ENCODE data around the gene PLA2G2D. TPM values are rescaled to one million over a fixed set of nuclear protein-coding genes. Genes with fewer than 3 reads are reported as not detected.

Gene PLA2G2D
- total and polyA plus RNA-seq, 9 of the 15 experiments (the other 6 are each of a cell fraction or from before 2014, with no cell fraction given): not detected

- TF ChIP-seq MAX (CRISPR knock-in tag; IDR thresholded peaks at IDR 0.05) (peak; percentile 58), NCOR1 (IDR thresholded peaks at IDR 0.05) (peak; percentile 26; the same call in 1 of the 2 replicates), TRIM28 (IDR thresholded peaks at IDR 0.05) (0 out of 2 replicates have a peak, but pooled peaks have one; percentile 19), ARHGAP35 (IDR thresholded peaks at IDR 0.05; ENCODE audit: partially characterized antibody) (peak; percentile 28), FOXA3 (CRISPR knock-in tag; conservative IDR thresholded peaks at IDR 0.05 in 1 of 2, IDR thresholded peaks at IDR 0.05 in 1 of 2) (peak in 1 of 2 experiments; percentile 59; a peak in 1 of 4 replicates), MGA (IDR thresholded peaks at IDR 0.05) (peak; percentile 27), TEAD2 (tag; IDR thresholded peaks at IDR 0.05) (no peak), CC2D1A (IDR thresholded peaks at IDR 0.05) (0 out of 2 replicates have a peak, but pooled peaks have one; percentile 38), E2F4 (CRISPR knock-in tag; IDR thresholded peaks at IDR 0.05; ENCODE audit: low read depth) (no peak), MTA3 (IDR thresholded peaks at IDR 0.05; ENCODE audit: borderline replicate concordance) (no peak), IRF9 (tag; IDR thresholded peaks at IDR 0.05) (no peak), PKNOX1 (IDR thresholded peaks at IDR 0.05) (0 out of 2 replicates have a peak, but pooled peaks have one; percentile 9), LEF1 (IDR thresholded peaks at IDR 0.05) (peak; percentile 33; the same call in 1 of the 2 replicates), SMARCA5 (IDR thresholded peaks at IDR 0.05) (peak; percentile 68; the same call in 1 of the 2 replicates)
Measured at GRCh38 chr1:20165522-20165951, 46.2 kb upstream of the PLA2G2D start (continued).
